GM10847 (cell line): ENCODE data around the gene AGAP1.

Source experiments
- POLR2A ChIP-seq: IDR thresholded peaks from 2 replicates; pipeline ENCODE4 v1.6.1; 2011; ENCODE audit not compliant: insufficient read length; ENCODE audit errors: extremely low read depth

Gene AGAP1

GRCh38 chr2:235638541-235639427 is 144.9 kb downstream of the AGAP1 start:
- no peak for TF ChIP-seq POLR2A

GRCh38 chr2:235639428-235639773 is 145.6 kb downstream of the AGAP1 start:
- TF ChIP-seq POLR2A: no peak

GRCh38 chr2:235639885-235640284 is 146.0 kb downstream of the AGAP1 start:
- TF ChIP-seq POLR2A: no peak

GRCh38 chr2:235640377-235640776 is 146.5 kb downstream of the AGAP1 start:
- no peak for TF ChIP-seq POLR2A

- no peak for TF ChIP-seq POLR2A
These were observed 147.3 kb downstream of the AGAP1 start for GRCh38 chr2:235640926-235641723.

GRCh38 chr2:235641956-235642355 is 148.1 kb downstream of the AGAP1 start:
- no peak for TF ChIP-seq POLR2A

GRCh38 chr2:235642446-235643098 is 148.7 kb downstream of the AGAP1 start:
- TF ChIP-seq POLR2A: no peak

- TF ChIP-seq POLR2A: no peak
These were observed 150.1 kb downstream of the AGAP1 start for GRCh38 chr2:235643680-235644511.

GRCh38 chr2:235647264-235647663 is 153.4 kb downstream of the AGAP1 start:
- TF ChIP-seq POLR2A: no peak

GRCh38 chr2:235647877-235648276 is 154.0 kb downstream of the AGAP1 start:
- TF ChIP-seq POLR2A: no peak

- TF ChIP-seq POLR2A: no peak
These were observed 155.6 kb downstream of the AGAP1 start for GRCh38 chr2:235649418-235649817.

- TF ChIP-seq POLR2A: no peak
These were observed 157.8 kb downstream of the AGAP1 start for GRCh38 chr2:235651643-235652042.

GRCh38 chr2:235654103-235654813 is 160.4 kb downstream of the AGAP1 start:
- TF ChIP-seq POLR2A: no peak
